Neuron (in vitro differentiated cells): Measurements from ENCODE around the gene HES5.

Experiments used
- H2AFZ ChIP-seq: one replicate; pipeline ENCODE4 v1.6.1; 2013; ENCODE audit warnings: low read depth, mild to moderate bottlenecking, inconsistent platforms, low read length, moderate library complexity
- H3K27me3 ChIP-seq: one replicate; pipeline ENCODE4 v1.6.1; 2013; ENCODE audit warnings: low read length; ENCODE audit not compliant: insufficient read depth
- H3K36me3 ChIP-seq: one replicate; pipeline ENCODE4 v1.6.1; 2013; ENCODE audit warnings: low read length; ENCODE audit not compliant: insufficient read depth
- H3K4me1 ChIP-seq: one replicate; pipeline ENCODE4 v1.6.1; 2013; ENCODE audit warnings: low read length; ENCODE audit not compliant: insufficient read depth
- H3K4me3 ChIP-seq: 2 replicates; pipeline ENCODE4 v1.5.1; 2013; ENCODE audit warnings: mild to moderate bottlenecking, low read length, moderate library complexity
- H3K9me3 ChIP-seq: one replicate; pipeline ENCODE4 v1.6.1; 2013; ENCODE audit warnings: low read length

The HES5 gene

GRCh38 chr1:2519029-2519685 is 10.9 kb downstream of the HES5 start:
- H3K4me1 ChIP-seq: peaks cover 3% of the 10 kb centered on the region
- no peak overlapping the region for H3K4me3 ChIP-seq
- H2AFZ ChIP-seq: no peak overlapping the region
- no peaks in the 10 kb centered on the region for H3K27me3 ChIP-seq
- peaks cover 69% of the 10 kb centered on the region for H3K36me3 ChIP-seq
- no peaks in the 10 kb centered on the region for H3K9me3 ChIP-seq

- Histone ChIP-seq H2AFZ (no peak overlapping the region), H3K27me3 (no peaks in the 10 kb centered on the region), H3K36me3 (peaks cover 75% of the 10 kb centered on the region), H3K9me3 (no peaks in the 10 kb centered on the region), H3K4me3 (no peak overlapping the region), H3K4me1 (no peaks in the 10 kb centered on the region)
Measured at GRCh38 chr1:2518528-2518927, 11.5 kb downstream of the HES5 start.

DNA sequence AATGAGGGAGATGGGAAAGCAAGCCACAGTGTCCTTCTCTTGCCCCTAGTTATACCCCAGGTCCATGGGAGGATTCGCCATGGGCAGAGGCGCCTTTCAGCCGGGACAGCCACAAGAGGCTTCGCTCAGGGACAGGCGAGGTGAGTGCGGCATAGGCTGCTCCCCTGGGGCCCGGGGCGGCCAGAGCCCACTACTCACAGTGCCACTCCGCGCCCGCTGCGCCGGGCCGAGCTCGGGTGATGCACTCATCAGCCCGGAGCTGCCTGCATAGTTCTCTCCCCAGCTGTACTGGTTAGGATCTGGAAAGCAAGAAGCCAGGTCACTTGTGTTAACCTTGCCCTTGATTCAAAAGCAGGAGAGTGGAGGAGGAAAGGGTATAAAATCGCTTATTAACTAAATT is 12.1 kb downstream of the HES5 start:
- Histone ChIP-seq H3K27me3 (no peaks in the 10 kb centered on the region), H3K4me3 (no peak overlapping the region), H3K4me1 (no peaks in the 10 kb centered on the region), H2AFZ (no peak overlapping the region), H3K9me3 (no peaks in the 10 kb centered on the region), H3K36me3 (peaks cover 81% of the 10 kb centered on the region)

- Histone ChIP-seq H3K27me3 (no peaks in the 10 kb centered on the region), H3K4me1 (no peaks in the 10 kb centered on the region), H2AFZ (no peak overlapping the region), H3K4me3 (no peak overlapping the region), H3K9me3 (no peaks in the 10 kb centered on the region), H3K36me3 (peaks cover 90% of the 10 kb centered on the region)
Measured at GRCh38 chr1:2516946-2517345, 13.1 kb downstream of the HES5 start.

DNA sequence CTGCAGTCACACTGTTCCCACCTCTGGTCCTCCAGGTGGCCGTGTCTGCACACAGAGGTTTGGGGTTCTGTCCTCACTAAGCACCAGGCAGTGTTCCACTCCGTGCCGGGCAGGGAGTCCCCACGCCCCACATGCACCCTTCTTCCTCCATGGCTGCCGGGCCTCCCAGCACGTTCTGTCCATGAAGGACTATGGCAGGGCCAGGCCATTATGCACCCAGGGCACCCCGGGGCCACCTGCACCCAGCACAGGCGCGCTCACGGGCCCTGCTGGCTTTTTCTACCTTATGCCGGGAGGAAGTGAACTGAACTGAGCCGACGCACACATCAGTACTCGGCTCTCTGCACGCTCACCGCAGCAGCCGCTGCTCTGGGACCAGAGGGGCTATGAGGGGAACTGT is 13.9 kb downstream of the HES5 start:
- Histone ChIP-seq H3K4me3 (no peak overlapping the region), H3K4me1 (no peaks in the 10 kb centered on the region), H3K9me3 (no peaks in the 10 kb centered on the region), H3K36me3 (peaks cover 91% of the 10 kb centered on the region), H3K27me3 (no peaks in the 10 kb centered on the region), H2AFZ (no peak overlapping the region)

DNA sequence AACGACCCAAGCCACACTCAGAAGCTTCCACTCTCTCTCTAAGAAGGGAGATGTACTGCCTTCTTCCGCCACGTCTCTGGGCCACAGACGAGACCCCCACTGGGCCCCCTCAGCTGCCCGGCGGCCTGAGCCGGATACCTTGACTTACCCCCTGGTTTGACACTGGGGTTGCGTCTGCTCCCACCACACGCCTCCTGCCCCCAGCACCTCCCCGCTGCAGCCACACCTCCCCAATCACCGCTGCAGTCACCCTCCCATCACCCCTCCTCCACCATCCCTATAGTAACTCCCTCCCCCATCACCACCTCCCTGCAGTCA is 14.3 kb downstream of the HES5 start:
- Histone ChIP-seq H3K9me3 (no peaks in the 10 kb centered on the region), H3K36me3 (peaks cover 91% of the 10 kb centered on the region), H3K4me1 (no peaks in the 10 kb centered on the region), H3K27me3 (no peaks in the 10 kb centered on the region), H2AFZ (no peak overlapping the region), H3K4me3 (no peak overlapping the region)

DNA sequence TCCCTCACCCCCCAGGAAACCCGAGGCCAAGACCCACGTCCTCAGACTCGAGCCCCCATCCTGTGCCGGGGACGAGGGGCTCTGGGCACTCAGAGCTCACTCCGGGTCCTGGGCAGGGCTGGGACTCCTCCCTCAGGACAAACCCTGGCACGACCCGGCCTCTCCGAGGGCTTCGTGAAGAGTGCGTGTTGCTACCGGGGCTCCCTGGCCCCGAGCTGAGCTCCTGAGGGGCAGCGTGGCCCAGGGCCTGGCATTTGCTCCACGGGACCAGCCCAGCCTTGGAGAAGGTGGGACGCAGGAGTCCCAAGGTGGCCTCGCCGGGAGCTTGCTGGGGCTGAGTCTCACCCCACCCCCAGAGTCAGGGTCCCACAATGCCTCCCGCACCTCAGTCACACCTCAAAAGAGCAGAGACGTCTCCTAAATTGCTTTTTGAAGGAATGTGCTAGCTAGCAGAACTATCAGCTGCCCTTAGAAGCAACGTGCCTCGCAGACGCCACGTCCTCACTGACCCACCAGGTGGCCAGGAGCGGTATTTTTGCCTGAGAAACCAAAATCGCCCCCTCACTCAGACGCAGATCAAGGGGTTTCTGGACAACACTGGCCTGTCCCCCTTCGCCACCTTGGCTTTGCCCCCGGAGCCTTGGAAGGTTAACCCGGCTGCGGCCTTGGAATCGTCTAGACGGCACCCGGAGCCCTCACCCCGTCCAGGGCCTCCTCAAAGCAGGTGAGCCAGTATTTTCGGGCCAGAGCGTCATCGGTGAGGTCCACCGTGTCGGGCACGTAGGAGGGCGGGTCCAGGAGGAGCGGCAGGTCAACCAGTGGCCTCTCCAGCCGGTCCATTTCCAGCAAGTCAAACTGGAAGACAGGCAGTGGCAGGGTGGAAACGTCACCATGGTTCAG is 14.9 kb downstream of the HES5 start:
- peaks cover 93% of the 10 kb centered on the region for H3K36me3 ChIP-seq

DNA sequence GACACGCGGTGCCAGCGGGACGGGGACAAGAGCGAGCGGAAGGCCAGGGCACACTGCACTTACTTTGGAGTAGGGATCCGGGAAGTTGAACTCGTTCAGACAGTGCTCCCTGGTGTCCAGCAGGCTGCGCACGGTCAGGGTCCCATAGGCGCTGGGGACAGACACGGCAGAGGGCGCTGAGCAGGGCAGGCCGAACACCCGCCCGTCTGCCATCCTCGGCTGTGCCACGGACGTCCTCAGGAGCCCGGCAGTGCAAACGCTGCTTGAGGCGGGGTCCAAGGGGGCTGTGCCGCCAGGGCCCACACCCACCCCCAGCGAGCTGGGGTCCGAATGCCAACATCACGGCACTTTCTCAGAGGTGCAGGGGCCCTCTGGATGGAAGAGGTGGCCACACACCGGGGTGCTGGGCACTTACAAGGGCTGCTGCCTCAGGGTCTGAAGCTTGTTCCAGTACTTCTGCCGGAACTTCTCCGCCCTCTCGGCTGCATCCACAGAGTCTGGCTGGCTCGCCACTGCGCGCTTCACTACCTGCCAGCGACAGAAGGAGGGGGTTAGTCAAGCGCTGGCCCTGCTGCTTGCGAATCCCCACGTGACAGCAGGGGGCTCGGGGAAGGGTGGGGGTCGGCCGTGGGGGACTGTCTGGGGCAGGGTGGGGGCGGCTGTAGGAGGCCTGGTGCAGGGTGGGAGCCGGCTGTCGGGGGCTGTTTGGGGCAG is 16.0 kb downstream of the HES5 start:
- Histone ChIP-seq H3K36me3 (peaks cover 93% of the 10 kb centered on the region), H3K9me3 (no peaks in the 10 kb centered on the region), H3K4me3 (no peak overlapping the region), H2AFZ (no peak overlapping the region), H3K27me3 (no peaks in the 10 kb centered on the region), H3K4me1 (no peaks in the 10 kb centered on the region)

More for the DNA sequence above, 14.9 kb downstream of the HES5 start:
- H3K27me3 ChIP-seq: no peaks in the 10 kb centered on the region
- H2AFZ ChIP-seq: no peak overlapping the region
- no peaks in the 10 kb centered on the region for H3K9me3 ChIP-seq
- no peak overlapping the region for H3K4me3 ChIP-seq
- no peaks in the 10 kb centered on the region for H3K4me1 ChIP-seq

DNA sequence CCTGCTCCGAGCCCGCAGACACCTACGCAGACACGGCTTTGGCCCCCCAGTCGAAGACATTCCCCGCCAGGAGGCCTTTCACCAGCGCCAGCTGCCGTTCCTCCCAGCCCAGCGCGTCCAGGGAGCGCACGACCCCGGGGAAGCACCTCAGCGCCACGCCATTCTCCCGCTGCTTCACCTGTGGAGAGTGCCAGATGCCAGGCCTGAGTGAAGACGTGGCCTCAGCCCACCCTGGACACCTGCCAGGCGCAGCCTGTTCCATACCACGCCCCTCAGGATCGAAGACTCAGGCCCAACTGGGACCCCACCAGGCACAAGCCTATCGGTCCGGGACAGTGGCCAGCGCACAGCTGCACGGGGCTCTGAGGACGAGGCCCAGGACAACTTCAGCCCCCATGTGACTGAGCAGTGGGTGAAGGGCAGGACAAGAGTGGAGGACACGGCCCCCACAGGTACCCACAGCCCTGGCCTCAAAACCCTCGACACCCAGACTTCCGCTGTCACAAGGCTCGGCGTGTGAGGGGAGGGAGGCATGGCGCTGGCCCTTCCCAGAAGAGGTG is 17.1 kb downstream of the HES5 start:
- H2AFZ ChIP-seq: no peak overlapping the region

DNA sequence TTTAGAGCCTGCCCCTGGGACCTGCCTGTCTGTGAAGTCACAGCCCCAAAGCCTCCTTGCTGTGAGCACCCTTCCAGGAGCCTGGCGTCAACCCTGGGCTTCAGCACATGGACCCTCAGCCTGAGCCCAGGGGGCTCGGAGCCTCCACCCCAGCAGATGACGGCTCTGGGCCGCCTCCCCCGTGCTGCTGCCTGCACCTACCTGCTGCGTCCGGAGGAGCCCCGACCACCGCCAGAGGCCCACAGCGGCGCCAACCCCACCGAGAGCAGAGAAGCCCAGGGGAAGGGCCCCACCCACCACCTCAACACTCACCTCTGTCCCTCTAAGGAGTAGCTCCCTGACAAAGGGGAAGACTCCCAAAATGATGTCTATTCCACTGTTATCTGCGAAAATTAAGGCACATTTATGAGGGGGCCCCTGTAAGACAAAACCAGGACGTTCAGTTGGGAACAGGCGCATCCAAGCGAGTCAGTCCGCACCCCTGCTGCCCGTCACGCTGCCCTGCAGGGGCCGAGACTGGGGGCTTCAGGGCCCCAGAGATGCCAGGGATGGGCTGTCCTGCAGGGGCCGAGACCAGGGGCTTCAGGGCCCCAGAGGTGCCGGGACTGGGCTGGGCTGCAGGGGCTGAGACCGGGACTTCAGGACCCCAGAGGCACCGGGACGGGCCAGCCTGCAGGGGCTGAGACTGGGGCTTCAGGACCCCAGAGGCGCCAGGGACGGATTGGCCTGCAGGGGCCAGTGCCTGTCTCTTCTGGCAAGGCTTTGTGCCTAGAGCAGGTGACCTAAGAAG is 19.5 kb downstream of the HES5 start:
- no peaks in the 10 kb centered on the region for H3K9me3 ChIP-seq
- peaks cover 3% of the 10 kb centered on the region for H3K4me1 ChIP-seq
- no peak overlapping the region for H3K4me3 ChIP-seq
- H3K27me3 ChIP-seq: no peaks in the 10 kb centered on the region
- peaks cover 72% of the 10 kb centered on the region for H3K36me3 ChIP-seq
- no peak overlapping the region for H2AFZ ChIP-seq

More for the DNA sequence above, 17.1 kb downstream of the HES5 start:
- no peaks in the 10 kb centered on the region for H3K9me3 ChIP-seq
- H3K4me3 ChIP-seq: no peak overlapping the region
- H3K4me1 ChIP-seq: no peaks in the 10 kb centered on the region
- H3K27me3 ChIP-seq: no peaks in the 10 kb centered on the region
- peaks cover 92% of the 10 kb centered on the region for H3K36me3 ChIP-seq

DNA sequence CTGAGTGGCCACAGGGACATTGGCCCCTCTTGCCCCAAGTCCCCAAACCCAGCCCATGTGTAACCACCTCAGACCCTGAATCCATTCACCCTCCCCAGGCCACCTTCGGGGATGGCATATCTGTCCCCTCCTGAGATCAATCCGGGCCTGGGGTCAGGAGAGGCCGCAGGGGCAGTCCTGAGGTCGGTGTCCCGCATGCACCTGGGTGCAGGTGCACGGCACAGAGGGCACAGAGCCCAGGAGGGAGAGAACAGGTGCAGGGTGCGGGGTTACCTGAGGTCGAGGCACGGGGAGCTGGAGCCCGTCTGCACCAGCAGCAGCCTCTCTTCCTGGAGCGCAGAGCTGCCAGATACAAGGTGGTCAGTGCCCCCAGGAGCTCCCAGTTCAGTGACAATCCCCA is 20.5 kb downstream of the HES5 start:
- H3K4me1 ChIP-seq: peaks cover 3% of the 10 kb centered on the region
- H2AFZ ChIP-seq: no peak overlapping the region
- no peaks in the 10 kb centered on the region for H3K9me3 ChIP-seq
- H3K36me3 ChIP-seq: peaks cover 65% of the 10 kb centered on the region
- no peak overlapping the region for H3K4me3 ChIP-seq
- no peaks in the 10 kb centered on the region for H3K27me3 ChIP-seq

GRCh38 chr1:2508751-2509150 is 21.3 kb downstream of the HES5 start:
- Histone ChIP-seq H3K36me3 (peaks cover 59% of the 10 kb centered on the region), H3K4me3 (no peak overlapping the region)

More at GRCh38 chr1:2508751-2509150, 21.3 kb downstream of the HES5 start:
- Histone ChIP-seq H3K9me3 (no peaks in the 10 kb centered on the region), H2AFZ (no peak overlapping the region), H3K27me3 (no peaks in the 10 kb centered on the region), H3K4me1 (peaks cover 3% of the 10 kb centered on the region)
